ENCODE data around the gene RAPGEF4. TPM values are rescaled to one million over a fixed set of nuclear protein-coding genes. Genes with fewer than 3 reads are reported as not detected.

The RAPGEF4 gene
- total and polyA plus RNA-seq, 11 donors = 1.3 to 21.2 (median 10.5) TPM

GRCh38 chr2:172968061-172968469 lies 232.4 kb downstream of the RAPGEF4 start:
- ATAC-seq (peak; percentile 78 to 95 (median 94)), DNase-seq (peak; percentile 70 to 91 (median 74))
- TF ChIP-seq, protein P1, sequence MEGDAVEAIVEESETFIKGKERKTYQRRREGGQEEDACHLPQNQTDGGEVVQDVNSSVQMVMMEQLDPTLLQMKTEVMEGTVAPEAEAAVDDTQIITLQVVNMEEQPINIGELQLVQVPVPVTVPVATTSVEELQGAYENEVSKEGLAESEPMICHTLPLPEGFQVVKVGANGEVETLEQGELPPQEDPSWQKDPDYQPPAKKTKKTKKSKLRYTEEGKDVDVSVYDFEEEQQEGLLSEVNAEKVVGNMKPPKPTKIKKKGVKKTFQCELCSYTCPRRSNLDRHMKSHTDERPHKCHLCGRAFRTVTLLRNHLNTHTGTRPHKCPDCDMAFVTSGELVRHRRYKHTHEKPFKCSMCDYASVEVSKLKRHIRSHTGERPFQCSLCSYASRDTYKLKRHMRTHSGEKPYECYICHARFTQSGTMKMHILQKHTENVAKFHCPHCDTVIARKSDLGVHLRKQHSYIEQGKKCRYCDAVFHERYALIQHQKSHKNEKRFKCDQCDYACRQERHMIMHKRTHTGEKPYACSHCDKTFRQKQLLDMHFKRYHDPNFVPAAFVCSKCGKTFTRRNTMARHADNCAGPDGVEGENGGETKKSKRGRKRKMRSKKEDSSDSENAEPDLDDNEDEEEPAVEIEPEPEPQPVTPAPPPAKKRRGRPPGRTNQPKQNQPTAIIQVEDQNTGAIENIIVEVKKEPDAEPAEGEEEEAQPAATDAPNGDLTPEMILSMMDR (IDR thresholded peaks at IDR 0.05) = no peak
- TF ChIP-seq POLR2A (IDR thresholded peaks at IDR 0.05) = no peak
- Histone ChIP-seq H3K27me3 (no peaks in the 10 kb centered on the region), H3K4me3 (peak overlapping the region in 1 of 12 donors; percentile 19), H3K36me3 (no peaks in the 10 kb centered on the region), H3K4me1 (peaks cover 0 to 51% (median 29%) of the 10 kb centered on the region in 12 donors), H3K27ac (peak overlapping the region in 11 of 12 donors; percentile 4 to 69 (median 53)), H3K9me3 (no peaks in the 10 kb centered on the region)
- WGBS, 4 donors = 8 to 23% (median 17%) methylated on average over 7 of the region's 7 CpGs
- intact Hi-C loops (cut with DNase I) = loop anchor here in 1 of 10 donors (5.0 kb wide), 1 partner anchor 239 kb away; no protein-coding TSS in a partner anchor

DNA sequence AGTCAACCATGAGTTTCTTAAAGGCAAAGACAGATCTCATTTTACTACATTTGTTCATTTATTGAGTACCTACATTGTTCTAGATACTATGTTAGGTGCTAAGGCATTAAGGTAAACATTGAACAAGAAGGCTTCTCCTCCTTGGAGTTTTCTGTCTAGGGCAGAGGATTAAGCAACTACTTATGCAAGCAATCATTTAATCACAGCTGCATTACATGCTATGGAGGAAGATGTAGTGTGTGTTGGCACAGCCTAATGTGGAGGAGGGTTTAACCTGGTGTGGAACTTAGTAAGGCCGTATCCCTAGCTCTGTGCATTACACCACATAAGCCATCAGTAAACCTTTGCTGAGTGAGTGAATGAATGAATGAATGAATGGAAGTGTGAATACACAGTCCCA lies 233.5 kb downstream of the RAPGEF4 start:
- H3K4me3 ChIP-seq = no peak overlapping the region
- ATAC-seq = no peak
- WGBS, 4 donors = 80 to 91% (median 87%) methylated on average over 1 of the region's 1 CpG
- intact Hi-C loops (cut with DNase I) = loop anchor here in 1 of 10 donors (5.0 kb wide), 1 partner anchor 238 kb away; no protein-coding TSS in a partner anchor
- no peaks in the 10 kb centered on the region for H3K9me3 ChIP-seq
- TF ChIP-seq, protein P1 (IDR thresholded peaks at IDR 0.05) = no peak
- TF ChIP-seq POLR2A (IDR thresholded peaks at IDR 0.05) = no peak
- no peak for DNase-seq
- H3K36me3 ChIP-seq = no peaks in the 10 kb centered on the region
- no peaks in the 10 kb centered on the region for H3K27me3 ChIP-seq
- H3K27ac ChIP-seq = peak overlapping the region in 5 of 12 donors; percentile 6 to 69 (median 46)
- H3K4me1 ChIP-seq = peaks cover 0 to 51% (median 29%) of the 10 kb centered on the region in 12 donors

GRCh38 chr2:172969609-172970008 lies 234.0 kb downstream of the RAPGEF4 start:
- Histone ChIP-seq H3K4me1 (peaks cover 0 to 51% (median 29%) of the 10 kb centered on the region in 12 donors), H3K4me3 (no peak overlapping the region), H3K9me3 (no peaks in the 10 kb centered on the region), H3K27me3 (no peaks in the 10 kb centered on the region), H3K27ac (peak overlapping the region in 5 of 12 donors; percentile 6 to 69 (median 28)), H3K36me3 (no peaks in the 10 kb centered on the region)
- 66 to 85% (median 74%) methylated on average over 3 of the region's 3 CpGs for WGBS, 4 donors
- TF ChIP-seq, protein P1 (IDR thresholded peaks at IDR 0.05) = no peak
- no peak for TF ChIP-seq POLR2A (IDR thresholded peaks at IDR 0.05)
- intact Hi-C loops (cut with DNase I) = loop anchor here in 5 of 10 donors (5.0 to 10.0 kb wide), 6 partner anchors 48 to 433 kb away; no protein-coding TSS in a partner anchor
- ATAC-seq = peak in 1 of 4 donors; percentile 29
- no peak for DNase-seq

- no peaks in the 10 kb centered on the region for H3K36me3 ChIP-seq
- no peak overlapping the region for H3K4me3 ChIP-seq
- no peak for DNase-seq
- intact Hi-C loops (cut with DNase I) = loop anchor here in 4 of 10 donors (5.0 to 10.0 kb wide), 5 partner anchors 47 to 432 kb away; no protein-coding TSS in a partner anchor
- no peaks in the 10 kb centered on the region for H3K9me3 ChIP-seq
- TF ChIP-seq POLR2A (IDR thresholded peaks at IDR 0.05) = no peak
- TF ChIP-seq, protein P1 (IDR thresholded peaks at IDR 0.05) = no peak
- H3K27ac ChIP-seq = peak overlapping the region in 1 of 12 donors; percentile 20
- WGBS, 4 donors = 69 to 85% (median 79%) methylated on average over 4 of the region's 4 CpGs
- peaks cover 0 to 51% (median 29%) of the 10 kb centered on the region in 12 donors for H3K4me1 ChIP-seq
- H3K27me3 ChIP-seq = no peaks in the 10 kb centered on the region
- ATAC-seq = no peak
These were observed 235.0 kb downstream of the RAPGEF4 start for GRCh38 chr2:172970660-172971059.
